MM.1S (cell line): Measurements from ENCODE around the gene SSBP3.

Source experiments
- DNase-seq: peaks from one replicate; pipeline ENCODE4 v3.0.0-alpha.2; 2015
- H2AFZ ChIP-seq: fragments of 300-600 bp; sonication (generic); 2 replicates; pipeline ENCODE4 v1.6.0; 2016; ENCODE audit warnings: antibody characterized with exemption, low read length
- H3F3A ChIP-seq: fragments of 300-600 bp; sonication (generic); 2 replicates; pipeline ENCODE4 v1.6.1; 2016; ENCODE audit warnings: mild to moderate bottlenecking, antibody characterized with exemption, low read length, moderate library complexity, mixed read lengths; ENCODE audit not compliant: insufficient read depth
- H3K27ac ChIP-seq: fragments of 300-600 bp; sonication (generic); 2 replicates; pipeline ENCODE4 v1.5.1; 2016; ENCODE audit warnings: mild to moderate bottlenecking, low read length
- H3K27me3 ChIP-seq: fragments of 300-600 bp; sonication (generic); replicated peaks from 2 replicates; pipeline ENCODE4 v1.6.0; 2016; ENCODE audit warnings: low read length; ENCODE audit not compliant: insufficient read depth
- H3K36me3 ChIP-seq: fragments of 300-600 bp; sonication (generic); replicated peaks from 2 replicates; pipeline ENCODE4 v1.6.1; 2016; ENCODE audit warnings: mild to moderate bottlenecking, low read length, mixed read lengths; ENCODE audit not compliant: insufficient read depth
- H3K4me1 ChIP-seq: fragments of 300-600 bp; sonication (generic); 2 replicates; pipeline ENCODE4 v1.6.1; 2016; ENCODE audit warnings: low read length, mixed read lengths
- H3K4me2 ChIP-seq: fragments of 300-600 bp; sonication (generic); 2 replicates; pipeline ENCODE4 v1.6.0; 2016; ENCODE audit warnings: low read depth, low read length
- H3K4me3 ChIP-seq: fragments of 300-600 bp; sonication (generic); 2 replicates; pipeline ENCODE4 v1.5.1; 2016; ENCODE audit warnings: low read length, mixed read lengths
- H3K79me2 ChIP-seq: fragments of 300-600 bp; sonication (generic); 2 replicates; pipeline ENCODE4 v1.6.1; 2016; ENCODE audit warnings: mixed run types, low read length, mixed read lengths
- H3K9ac ChIP-seq: fragments of 300-600 bp; sonication (generic); 2 replicates; pipeline ENCODE4 v1.6.1; 2016; ENCODE audit warnings: low read length, mixed read lengths
- H3K9me2 ChIP-seq: fragments of 300-600 bp; sonication (generic); replicated peaks from 2 replicates; pipeline ENCODE4 v1.6.1; 2016; ENCODE audit warnings: mild to moderate bottlenecking, low read length, mixed read lengths; ENCODE audit not compliant: insufficient read depth
- H3K9me3 ChIP-seq: fragments of 300-600 bp; sonication (generic); replicated peaks from 2 replicates; pipeline ENCODE4 v1.6.1; 2016; ENCODE audit warnings: mild to moderate bottlenecking, low read length, mixed read lengths; ENCODE audit not compliant: insufficient read depth
- H4K20me1 ChIP-seq: fragments of 300-600 bp; sonication (generic); 2 replicates; pipeline ENCODE4 v1.6.1; 2016; ENCODE audit warnings: mild to moderate bottlenecking, low read length, moderate library complexity, mixed read lengths; ENCODE audit not compliant: insufficient read depth
- EZH2 ChIP-seq: fragments of 300-600 bp; sonication (generic); optimal IDR thresholded peaks from 2 replicates; pipeline ENCODE3; 2017; ENCODE audit warnings: low read depth, mild to moderate bottlenecking, antibody characterized with exemption, low read length, mixed read lengths
- EZH2phosphoT487 ChIP-seq: fragments of 300-600 bp; sonication (generic); IDR thresholded peaks from 2 replicates; pipeline ENCODE4 v1.6.1; 2018; ENCODE audit warnings: antibody characterized with exemption, low read length
- TF ChIP-seq, protein P1 (sequence below): fragments of 300-600 bp; sonication (generic); IDR thresholded peaks from 2 replicates; pipeline ENCODE4 v1.5.1; 2016; ENCODE audit warnings: antibody characterized with exemption, low read length, mixed read lengths

Gene SSBP3

DNA sequence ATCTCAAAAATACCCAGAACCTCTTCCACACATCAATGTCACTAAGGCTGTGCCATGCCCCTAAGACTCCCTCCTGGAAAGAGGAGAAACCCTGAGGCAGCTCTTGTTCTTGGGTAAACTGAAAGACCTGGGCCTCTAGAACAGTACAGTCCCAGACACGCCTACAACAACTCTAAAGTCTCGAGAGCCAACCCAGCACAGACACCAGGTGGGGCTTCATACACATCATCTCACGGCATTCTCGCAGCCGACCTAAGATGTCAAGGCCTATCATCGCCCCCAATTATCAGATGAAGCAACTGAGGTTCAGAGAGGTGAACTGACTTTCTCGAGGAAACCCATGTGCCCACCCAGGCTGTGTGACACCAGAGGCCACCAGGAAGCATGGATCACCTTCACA, 135.7 kb downstream of the SSBP3 start:
- H3K36me3 ChIP-seq: no peaks in the 10 kb centered on the region

DNA sequence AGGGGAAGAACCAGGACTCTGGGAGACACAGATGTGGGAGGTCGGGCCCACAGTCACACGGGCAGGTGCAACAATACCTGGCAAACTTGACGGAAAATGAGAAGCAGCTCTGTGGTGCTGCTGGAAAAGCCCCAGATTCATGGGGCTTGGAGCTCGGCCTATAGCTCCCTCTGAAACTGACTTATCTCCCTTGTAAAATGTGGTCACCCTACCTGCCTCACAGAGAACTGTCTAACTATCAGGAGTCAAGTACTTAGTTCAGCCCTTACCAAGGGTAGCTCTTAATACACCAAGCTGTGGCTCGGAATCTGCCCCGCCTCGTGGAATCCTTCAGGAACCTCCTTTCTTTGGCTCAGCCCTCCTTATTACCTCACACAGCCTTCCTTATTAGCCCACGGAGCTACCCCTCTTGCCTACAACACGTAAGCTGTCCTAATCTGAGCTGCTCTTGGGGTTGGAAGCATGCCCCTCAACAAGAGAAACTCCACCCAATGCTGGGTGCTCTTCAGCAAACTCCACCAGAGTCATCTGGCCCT, 137.4 kb downstream of the SSBP3 start:
- no peak overlapping the region for H3K4me2 ChIP-seq

More for the DNA sequence above, 135.7 kb downstream of the SSBP3 start:
- no peaks in the 10 kb centered on the region for H3K4me1 ChIP-seq
- DNase-seq: no peak
- H3K4me2 ChIP-seq: no peak overlapping the region
- H3K9me2 ChIP-seq: no peaks in the 10 kb centered on the region
- no peaks in the 10 kb centered on the region for H4K20me1 ChIP-seq
- H3K27me3 ChIP-seq: no peaks in the 10 kb centered on the region
- H2AFZ ChIP-seq: no peak overlapping the region
- TF ChIP-seq EZH2 (no peak), EZH2phosphoT487 (no peak)
- TF ChIP-seq, protein P1, sequence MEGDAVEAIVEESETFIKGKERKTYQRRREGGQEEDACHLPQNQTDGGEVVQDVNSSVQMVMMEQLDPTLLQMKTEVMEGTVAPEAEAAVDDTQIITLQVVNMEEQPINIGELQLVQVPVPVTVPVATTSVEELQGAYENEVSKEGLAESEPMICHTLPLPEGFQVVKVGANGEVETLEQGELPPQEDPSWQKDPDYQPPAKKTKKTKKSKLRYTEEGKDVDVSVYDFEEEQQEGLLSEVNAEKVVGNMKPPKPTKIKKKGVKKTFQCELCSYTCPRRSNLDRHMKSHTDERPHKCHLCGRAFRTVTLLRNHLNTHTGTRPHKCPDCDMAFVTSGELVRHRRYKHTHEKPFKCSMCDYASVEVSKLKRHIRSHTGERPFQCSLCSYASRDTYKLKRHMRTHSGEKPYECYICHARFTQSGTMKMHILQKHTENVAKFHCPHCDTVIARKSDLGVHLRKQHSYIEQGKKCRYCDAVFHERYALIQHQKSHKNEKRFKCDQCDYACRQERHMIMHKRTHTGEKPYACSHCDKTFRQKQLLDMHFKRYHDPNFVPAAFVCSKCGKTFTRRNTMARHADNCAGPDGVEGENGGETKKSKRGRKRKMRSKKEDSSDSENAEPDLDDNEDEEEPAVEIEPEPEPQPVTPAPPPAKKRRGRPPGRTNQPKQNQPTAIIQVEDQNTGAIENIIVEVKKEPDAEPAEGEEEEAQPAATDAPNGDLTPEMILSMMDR: no peak
- no peaks in the 10 kb centered on the region for H3F3A ChIP-seq
- H3K9me3 ChIP-seq: no peaks in the 10 kb centered on the region
- H3K9ac ChIP-seq: no peak overlapping the region
- H3K27ac ChIP-seq: no peak overlapping the region
- no peak overlapping the region for H3K4me3 ChIP-seq
- H3K79me2 ChIP-seq: no peaks in the 10 kb centered on the region; the same call in 1 of the 2 replicates

DNA sequence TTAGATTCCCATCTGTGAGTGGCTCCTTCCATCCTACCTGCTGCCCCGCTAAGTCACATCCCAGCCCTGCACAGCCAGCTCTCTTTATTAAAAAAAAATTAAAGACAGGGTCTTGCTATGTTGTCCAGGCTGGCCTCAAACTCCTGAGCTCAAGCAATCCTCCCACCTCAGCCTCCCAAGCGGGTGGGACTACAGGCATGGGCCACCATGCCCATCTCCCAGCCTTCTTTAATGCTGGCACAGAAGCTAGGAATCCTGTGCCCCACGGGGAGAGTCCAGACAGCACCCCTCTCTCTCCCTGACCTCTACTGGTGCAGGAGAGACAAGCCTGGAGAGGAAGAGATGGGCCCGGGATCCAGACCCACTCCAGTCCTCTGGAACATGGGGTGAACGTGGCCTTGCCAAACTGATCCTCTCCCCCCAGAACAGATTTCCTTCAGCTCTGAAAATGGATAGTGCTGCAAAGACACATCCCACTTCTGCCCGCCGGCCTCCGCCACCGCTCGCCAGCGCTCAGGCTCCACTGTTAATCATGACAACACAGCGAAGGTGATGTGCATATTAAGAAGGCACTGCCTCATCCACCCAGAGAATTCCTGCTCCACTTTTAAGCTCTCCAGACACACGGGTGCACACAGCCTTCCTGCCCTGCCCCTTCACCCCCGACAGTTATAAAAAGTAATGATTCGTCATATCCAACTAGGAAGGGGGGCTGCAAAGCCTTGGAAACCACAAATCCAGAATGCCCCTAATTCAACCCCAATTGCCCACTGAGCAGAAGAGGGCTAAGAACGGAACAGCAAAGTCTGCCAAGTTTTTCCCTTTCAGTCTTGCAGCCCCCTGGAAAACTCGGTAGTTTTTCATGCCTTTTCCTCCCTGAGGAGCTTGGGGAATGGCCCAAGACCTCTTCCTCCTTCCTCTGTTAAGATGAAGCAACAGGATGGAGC, 138.1 kb downstream of the SSBP3 start:
- Histone ChIP-seq H3K9ac (no peak overlapping the region), H3K27ac (no peak overlapping the region), H3K79me2 (no peaks in the 10 kb centered on the region), H3K27me3 (no peaks in the 10 kb centered on the region), H3K36me3 (no peaks in the 10 kb centered on the region), H3K4me1 (no peaks in the 10 kb centered on the region), H4K20me1 (no peaks in the 10 kb centered on the region), H3K4me2 (no peak overlapping the region), H3K9me2 (no peaks in the 10 kb centered on the region), H3F3A (no peaks in the 10 kb centered on the region), H2AFZ (no peak overlapping the region), H3K4me3 (no peak overlapping the region), H3K9me3 (no peaks in the 10 kb centered on the region)
- no peak for DNase-seq
- TF ChIP-seq, protein P1: no peak
- TF ChIP-seq EZH2phosphoT487: no peak
- TF ChIP-seq EZH2: no peak

More for the DNA sequence above, 137.4 kb downstream of the SSBP3 start:
- H3K9me3 ChIP-seq: no peaks in the 10 kb centered on the region
- H3K27ac ChIP-seq: no peak overlapping the region
- no peak for DNase-seq
- TF ChIP-seq EZH2phosphoT487: no peak
- TF ChIP-seq, protein P1: no peak
- no peak for TF ChIP-seq EZH2
- H3K36me3 ChIP-seq: no peaks in the 10 kb centered on the region
- no peaks in the 10 kb centered on the region for H3K27me3 ChIP-seq
- H3K9ac ChIP-seq: no peak overlapping the region
- H3K9me2 ChIP-seq: no peaks in the 10 kb centered on the region
- H2AFZ ChIP-seq: no peak overlapping the region
- H3K4me1 ChIP-seq: no peaks in the 10 kb centered on the region
- H3F3A ChIP-seq: no peaks in the 10 kb centered on the region
- H3K79me2 ChIP-seq: no peaks in the 10 kb centered on the region
- no peaks in the 10 kb centered on the region for H4K20me1 ChIP-seq
- no peak overlapping the region for H3K4me3 ChIP-seq
